OCI-LY1 (cell line): ENCODE measurements around the gene ZNF574.

Experiments
- EZH2 ChIP-seq: fragments of 200-600 bp; sonication (generic), shearing (Covaris generic); IDR thresholded peaks from 2 replicates; pipeline ENCODE4 v1.8.0; 2017; ENCODE audit warnings: borderline replicate concordance, mixed run types, mild to moderate bottlenecking, antibody characterized with exemption, low read length, moderate library complexity, mixed read lengths
- TF ChIP-seq, protein P1 (sequence below): fragments of 200-600 bp; sonication (generic), shearing (Covaris generic); IDR thresholded peaks from 2 replicates; pipeline ENCODE4 v1.5.1; 2017; ENCODE audit warnings: mild to moderate bottlenecking, antibody characterized with exemption, low read length, moderate library complexity, mixed read lengths

DNA sequence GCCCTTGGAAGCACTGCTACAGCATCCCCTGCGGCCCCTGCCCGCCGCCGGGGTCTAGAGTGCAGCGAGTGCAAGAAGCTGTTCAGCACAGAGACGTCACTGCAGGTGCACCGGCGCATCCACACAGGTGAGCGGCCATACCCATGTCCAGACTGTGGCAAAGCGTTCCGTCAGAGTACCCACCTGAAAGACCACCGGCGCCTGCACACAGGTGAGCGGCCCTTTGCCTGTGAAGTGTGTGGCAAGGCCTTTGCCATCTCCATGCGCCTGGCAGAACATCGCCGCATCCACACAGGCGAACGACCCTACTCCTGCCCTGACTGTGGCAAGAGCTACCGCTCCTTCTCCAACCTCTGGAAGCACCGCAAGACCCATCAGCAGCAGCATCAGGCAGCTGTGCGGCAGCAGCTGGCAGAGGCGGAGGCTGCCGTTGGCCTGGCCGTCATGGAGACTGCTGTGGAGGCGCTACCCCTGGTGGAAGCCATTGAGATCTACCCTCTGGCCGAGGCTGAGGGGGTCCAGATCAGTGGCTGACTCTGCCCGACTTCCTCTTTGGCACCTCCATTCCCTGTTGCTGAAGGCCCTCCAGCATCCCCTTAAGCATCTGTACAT lies 4.9 kb downstream of the ZNF574 start:
- TF ChIP-seq, protein P1, sequence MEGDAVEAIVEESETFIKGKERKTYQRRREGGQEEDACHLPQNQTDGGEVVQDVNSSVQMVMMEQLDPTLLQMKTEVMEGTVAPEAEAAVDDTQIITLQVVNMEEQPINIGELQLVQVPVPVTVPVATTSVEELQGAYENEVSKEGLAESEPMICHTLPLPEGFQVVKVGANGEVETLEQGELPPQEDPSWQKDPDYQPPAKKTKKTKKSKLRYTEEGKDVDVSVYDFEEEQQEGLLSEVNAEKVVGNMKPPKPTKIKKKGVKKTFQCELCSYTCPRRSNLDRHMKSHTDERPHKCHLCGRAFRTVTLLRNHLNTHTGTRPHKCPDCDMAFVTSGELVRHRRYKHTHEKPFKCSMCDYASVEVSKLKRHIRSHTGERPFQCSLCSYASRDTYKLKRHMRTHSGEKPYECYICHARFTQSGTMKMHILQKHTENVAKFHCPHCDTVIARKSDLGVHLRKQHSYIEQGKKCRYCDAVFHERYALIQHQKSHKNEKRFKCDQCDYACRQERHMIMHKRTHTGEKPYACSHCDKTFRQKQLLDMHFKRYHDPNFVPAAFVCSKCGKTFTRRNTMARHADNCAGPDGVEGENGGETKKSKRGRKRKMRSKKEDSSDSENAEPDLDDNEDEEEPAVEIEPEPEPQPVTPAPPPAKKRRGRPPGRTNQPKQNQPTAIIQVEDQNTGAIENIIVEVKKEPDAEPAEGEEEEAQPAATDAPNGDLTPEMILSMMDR, result no peak
- TF ChIP-seq EZH2, result no peak
